Endothelial cell of umbilical vein (primary cell): ENCODE measurements around the gene ARHGEF16. TPM values are rescaled to one million over a fixed set of nuclear protein-coding genes. Genes with fewer than 3 reads are reported as not detected.

Source experiments
- BruUV-seq: library from RNA; stranded (reverse); fragments of 400-500 nt; replicated peaks from 2 replicates; lab custom pipeline; 2021; lab: Mats Ljungman, UMichigan
- CTCF ChIA-PET: fragments of 300-600, 350-600 bp; sonication (Branson Sonifier 250); formaldehyde crosslinking; loops from one replicate; lab custom pipeline; 2021; ENCODE audit warnings: antibody characterized with exemption, inconsistent platforms; lab: Charles Lee
- POLR2A ChIA-PET: fragments of 300-600, 350-600 bp; sonication (Branson Sonifier 250); formaldehyde crosslinking; loops from one replicate; lab custom pipeline; 2021; ENCODE audit warnings: antibody characterized with exemption, inconsistent platforms; lab: Charles Lee
- DNase-seq: peaks from one replicate; pipeline ENCODE4 v3.0.0-alpha.2; 2011; ENCODE audit warnings: low read depth, low spot score
- FAIRE-seq: peaks from 2 replicates; lab custom pipeline; 2011; peaks lifted over from hg19 to GRCh38; lab: Jason Lieb, UNC
- H2AFZ ChIP-seq: 2 replicates; pipeline ENCODE4 v1.6.0; 2012; ENCODE audit warnings: low read depth, low read length, control low read depth, inconsistent platforms
- H3K27ac ChIP-seq: 2 replicates; pipeline ENCODE4 v1.5.1; 2011; ENCODE audit warnings: low read depth, mild to moderate bottlenecking, control low read depth, low read length, moderate library complexity; ENCODE audit not compliant: insufficient read depth
- H3K27me3 ChIP-seq, 2 experiments: 2 replicates each; pipeline versions ENCODE4 v1.6.0 to v1.6.1; 2011; ENCODE audit warnings: low read length in 2 of 2, mixed read lengths in 1 of 2; ENCODE audit not compliant: control insufficient read depth in 2 of 2, insufficient read depth in 2 of 2
- H3K36me3 ChIP-seq, 2 experiments: 2 replicates in 1 of 2; 3 replicates in 1 of 2; pipeline ENCODE4 v1.5.1; 2011; ENCODE audit warnings: low read length in 2 of 2, mild to moderate bottlenecking in 1 of 2, moderate library complexity in 1 of 2; ENCODE audit not compliant: control insufficient read depth in 2 of 2, insufficient read depth in 2 of 2; ENCODE audit errors: extremely low read depth in 1 of 2
- H3K4me1 ChIP-seq: 3 replicates; pipeline ENCODE4 v1.5.1; 2011; ENCODE audit warnings: mild to moderate bottlenecking, low read length; ENCODE audit not compliant: control insufficient read depth, insufficient read depth; ENCODE audit errors: extremely low read depth
- H3K4me2 ChIP-seq: 2 replicates; pipeline ENCODE4 v1.6.1; 2011; ENCODE audit warnings: low read length, control low read depth, mixed read lengths; ENCODE audit not compliant: insufficient read depth
- H3K4me3 ChIP-seq, 3 experiments: fragments of 200-600 bp in 1 of 3; sonication (generic), shearing (Covaris generic) in 1 of 3; replicated peaks in 1 of 3; 2 replicates each; pipeline ENCODE4 v1.5.1; 2011 to 2016; ENCODE audit warnings: control low read depth in 3 of 3, low read length in 3 of 3, mild to moderate bottlenecking in 2 of 3, inconsistent platforms in 1 of 3, low read depth in 1 of 3, moderate library complexity in 1 of 3; ENCODE audit not compliant: insufficient read depth in 1 of 3
- H3K79me2 ChIP-seq: 2 replicates; pipeline ENCODE4 v1.6.0; 2012; ENCODE audit warnings: low read length, inconsistent platforms; ENCODE audit not compliant: control insufficient read depth, insufficient read depth
- H3K9ac ChIP-seq: replicated peaks from 2 replicates; pipeline ENCODE3; 2011; ENCODE audit warnings: low read length, control low read depth; ENCODE audit not compliant: insufficient read depth; ENCODE audit errors: extremely low read depth
- H3K9me1 ChIP-seq: replicated peaks from 3 replicates; pipeline ENCODE4 v1.6.0; 2011; ENCODE audit warnings: mild to moderate bottlenecking, low read length; ENCODE audit not compliant: control insufficient read depth, insufficient read depth; ENCODE audit errors: extremely low read depth
- H3K9me3 ChIP-seq: replicated peaks from 2 replicates; pipeline ENCODE4 v1.5.1; 2012; ENCODE audit warnings: low read length, inconsistent platforms; ENCODE audit not compliant: control insufficient read depth, insufficient read depth
- H4K20me1 ChIP-seq: replicated peaks from 2 replicates; pipeline ENCODE3; 2011; ENCODE audit warnings: mild to moderate bottlenecking, low read length; ENCODE audit not compliant: control insufficient read depth, insufficient read depth; ENCODE audit errors: extremely low read depth
- CTCF ChIP-seq, 2 donors: IDR thresholded peaks; 1 replicate in 1 of 2; 2 replicates in 1 of 2; pipeline ENCODE4 v1.5.1; 2011; ENCODE audit warnings: low read length in 2 of 2, mild to moderate bottlenecking in 2 of 2, moderate library complexity in 2 of 2, control low read depth in 1 of 2, inconsistent platforms in 1 of 2, low read depth in 1 of 2; ENCODE audit not compliant: insufficient read depth in 1 of 2; ENCODE audit errors: extremely low read depth in 1 of 2
- FOS ChIP-seq: IDR thresholded peaks from 2 replicates; pipeline ENCODE4 v1.6.1; 2011; ENCODE audit warnings: mild to moderate bottlenecking, low read length, moderate library complexity, borderline replicate concordance; ENCODE audit not compliant: insufficient read depth
- GATA2 ChIP-seq: IDR thresholded peaks from 2 replicates; pipeline ENCODE4 v1.7.0; 2011; ENCODE audit warnings: low read depth, mild to moderate bottlenecking, moderate library complexity, mixed read lengths, low read length; ENCODE audit not compliant: insufficient read length, insufficient read depth
- MAX ChIP-seq: IDR thresholded peaks from 2 replicates; pipeline ENCODE4 v1.6.1; 2011; ENCODE audit not compliant: insufficient read depth, insufficient read length
- MYC ChIP-seq: IDR thresholded peaks from one replicate; pipeline ENCODE4 v1.6.1; 2011; ENCODE audit warnings: mild to moderate bottlenecking, low read depth, low read length
- POLR2A ChIP-seq: IDR thresholded peaks from 2 replicates; pipeline ENCODE4 v1.6.1; 2012; ENCODE audit warnings: low read depth, mild to moderate bottlenecking, control low read depth, low read length
- dilution Hi-C: fragments of 300-500 bp; cut with MboI; formaldehyde crosslinking; loops from one replicate; pipeline ENCODE4 v1.15.0; 2019; ENCODE audit warnings: low sequenced_read_pairs; ENCODE audit not compliant: extremely low pct_ligation_motif_present
- intact Hi-C: fragments of 100-400 bp; cut with micrococcal nuclease; formaldehyde crosslinking; loops from one replicate; pipeline ENCODE4 v1.10.0; 2022
- polyA plus RNA-seq, 4 experiments: library from polyadenylated mRNA; depleted of rRNA in 3 of 4; stranded (reverse) in 3 of 4; unstranded in 1 of 4; fragments of >200 nt; gene quantifications; 2 replicates each; pipeline versions ENCODE4 v1.2.1 to v1.2.3, GENCODE V29; 2011 to 2012; ENCODE audit warnings: missing spikeins in 1 of 4
- total RNA-seq: library from RNA; stranded (reverse); gene quantifications from 2 replicates; pipeline ENCODE4 v1.2.3, GENCODE V29; 2021

ARHGEF16 gene
- total and polyA plus RNA-seq, 2 donors (not counting 3 experiments of a cell fraction or from before 2014, with no cell fraction given) = 0.52 to 1.3 TPM

GRCh38 chr1:3425486-3426215 lies 28.8 kb upstream of the ARHGEF16 start:
- Histone ChIP-seq H3K9ac (no peak overlapping the region), H2AFZ (no peak overlapping the region), H3K27ac (no peak overlapping the region), H3K4me1 (no peaks in the 10 kb centered on the region), H3K36me3 (no peaks in the 10 kb centered on the region), H3K9me3 (no peaks in the 10 kb centered on the region), H3K27me3 (no peaks in the 10 kb centered on the region), H4K20me1 (no peaks in the 10 kb centered on the region), H3K4me3 (no peak overlapping the region), H3K4me2 (no peak overlapping the region), H3K79me2 (no peaks in the 10 kb centered on the region), H3K9me1 (no peaks in the 10 kb centered on the region)
- intact Hi-C loops = loop anchor here (10.0 kb wide), 1 partner anchor 1231 kb away; the partner anchor contains the start of gene FAAP20
- DNase-seq = no peak
- TF ChIP-seq POLR2A (no peak), CTCF (IDR thresholded peaks at IDR 0.05; ENCODE audit: extremely low read depth in 1 of 2, insufficient read depth in 1 of 2, low read depth in 1 of 2, low read length in 2 of 2) (no peak), MYC (no peak), GATA2 (no peak), FOS (no peak), MAX (no peak)
- CTCF ChIA-PET = interaction anchor here (0.7 to 1.6 kb wide), 3 partner anchors 27 to 1044 kb away, joined by 3 to 10 read pairs (median 4); no protein-coding TSS in a partner anchor
- dilution Hi-C loops = no loop called here
- POLR2A ChIA-PET = no interaction called here
- no TSS peak for BruUV-seq
- FAIRE-seq = no peak
